Mucosa of gallbladder (tissue), 1 donor: ENCODE data around the gene POC1B. TPM values are rescaled to one million over a fixed set of nuclear protein-coding genes. Genes with fewer than 3 reads are reported as not detected.
A peak's percentile ranks its signal among the peaks of the same experiment; 100 is the strongest.

Source experiments
- DNase-seq: peaks from one replicate; pipeline ENCODE4 v3.0.0-alpha.2; 2020; ENCODE audit warnings: low spot score
- total RNA-seq: library from RNA; stranded (reverse); gene quantifications from one replicate; pipeline ENCODE4 v1.2.1, GENCODE V29; 2021
- donor health status: DM: no; HTN: no; CAD: no.

POC1B gene
- total RNA-seq = 26.8 TPM

DNA sequence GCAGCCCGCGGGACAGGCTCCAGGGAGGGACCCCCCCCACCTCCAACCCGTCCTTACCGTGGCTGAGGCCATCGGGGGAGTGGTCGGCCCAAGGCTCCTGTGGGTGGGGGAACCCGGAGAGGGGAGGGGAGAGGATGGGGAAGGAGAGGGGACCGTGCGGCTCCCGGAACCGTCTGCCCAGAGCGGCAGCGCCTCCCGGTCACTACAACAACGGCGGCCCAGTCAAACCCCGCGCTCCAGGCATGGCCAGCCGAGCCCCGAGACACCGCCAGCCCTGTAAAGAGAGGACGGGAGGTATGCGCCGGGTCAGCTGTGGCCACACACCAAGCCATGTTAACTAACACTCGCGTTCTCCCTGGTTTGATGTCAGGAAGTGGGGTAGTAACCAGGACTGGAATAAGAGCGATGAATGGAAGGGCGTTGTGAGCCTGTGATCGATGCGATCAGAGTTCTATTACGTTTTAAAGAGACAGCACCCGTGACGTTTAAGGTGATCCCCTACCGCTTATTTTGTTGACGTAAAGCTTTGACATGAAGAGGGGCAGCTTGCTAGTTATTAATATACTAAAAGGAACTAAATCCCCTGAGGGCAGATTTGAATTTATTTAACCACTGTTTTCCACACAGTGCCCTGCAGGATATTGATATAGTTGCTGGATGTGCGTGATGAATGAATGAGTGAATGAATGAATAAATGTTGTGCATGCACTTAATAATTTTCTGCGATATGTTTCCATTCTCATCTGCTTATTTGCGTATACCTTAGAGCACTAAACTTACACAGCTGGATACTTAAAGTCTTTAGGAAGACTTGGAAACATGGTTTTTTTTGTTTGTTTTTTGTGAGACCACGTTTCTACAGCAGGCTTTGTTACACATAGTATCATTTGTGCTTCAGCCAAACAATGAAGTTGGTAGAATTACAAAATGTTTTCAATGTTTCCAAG, at the start of gene POC1B:
TSS of gene POC1B (minus strand) at position 224 of the 947 bp plus-strand sequence. CDS start at position 72, 152 bp downstream.
- peak; percentile 79 for DNase-seq

DNA sequence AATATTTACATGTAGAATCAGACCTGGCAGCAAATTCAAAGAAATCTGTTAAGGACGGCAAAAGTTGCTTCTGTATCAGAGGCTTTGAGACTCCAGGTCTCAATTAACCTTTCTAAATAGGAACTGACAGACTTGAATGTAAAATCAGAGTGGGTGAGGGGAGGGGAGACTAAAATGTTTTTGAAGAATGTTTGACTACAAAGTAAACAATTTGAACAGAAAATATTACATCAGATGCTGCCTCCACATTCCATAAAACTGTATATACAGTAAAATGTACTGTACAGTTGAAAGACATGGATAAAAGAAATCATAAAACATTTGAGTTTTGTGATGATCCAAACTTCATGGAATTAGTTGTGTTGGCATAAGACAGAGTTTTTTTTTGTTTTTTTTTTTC, 49.5 kb upstream of the POC1B start:
- DNase-seq = no peak

DNA sequence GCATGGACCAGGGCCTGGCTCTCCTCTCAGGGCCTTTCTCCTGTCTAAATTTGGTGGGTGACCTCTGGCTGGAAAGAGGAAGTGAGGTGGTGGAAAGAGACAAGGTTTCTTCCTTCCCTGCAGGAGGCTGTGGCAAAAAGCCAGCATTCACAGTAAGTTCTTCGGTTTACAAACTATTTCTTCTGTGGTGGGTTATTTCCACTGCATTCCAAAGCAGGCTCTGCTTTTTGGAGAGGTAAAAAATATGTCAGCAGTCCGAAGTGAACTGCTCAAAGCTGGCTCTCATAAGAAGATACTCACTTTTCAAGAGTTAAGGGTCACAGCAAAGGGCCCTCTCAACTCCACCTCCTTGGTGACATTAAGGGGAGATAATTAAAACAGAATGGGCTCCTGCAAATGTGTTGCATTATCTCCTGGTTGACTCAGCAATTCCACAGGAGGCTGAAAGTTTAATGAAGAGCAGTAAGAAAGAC, 48.9 kb upstream of the POC1B start:
- no peak for DNase-seq

DNA sequence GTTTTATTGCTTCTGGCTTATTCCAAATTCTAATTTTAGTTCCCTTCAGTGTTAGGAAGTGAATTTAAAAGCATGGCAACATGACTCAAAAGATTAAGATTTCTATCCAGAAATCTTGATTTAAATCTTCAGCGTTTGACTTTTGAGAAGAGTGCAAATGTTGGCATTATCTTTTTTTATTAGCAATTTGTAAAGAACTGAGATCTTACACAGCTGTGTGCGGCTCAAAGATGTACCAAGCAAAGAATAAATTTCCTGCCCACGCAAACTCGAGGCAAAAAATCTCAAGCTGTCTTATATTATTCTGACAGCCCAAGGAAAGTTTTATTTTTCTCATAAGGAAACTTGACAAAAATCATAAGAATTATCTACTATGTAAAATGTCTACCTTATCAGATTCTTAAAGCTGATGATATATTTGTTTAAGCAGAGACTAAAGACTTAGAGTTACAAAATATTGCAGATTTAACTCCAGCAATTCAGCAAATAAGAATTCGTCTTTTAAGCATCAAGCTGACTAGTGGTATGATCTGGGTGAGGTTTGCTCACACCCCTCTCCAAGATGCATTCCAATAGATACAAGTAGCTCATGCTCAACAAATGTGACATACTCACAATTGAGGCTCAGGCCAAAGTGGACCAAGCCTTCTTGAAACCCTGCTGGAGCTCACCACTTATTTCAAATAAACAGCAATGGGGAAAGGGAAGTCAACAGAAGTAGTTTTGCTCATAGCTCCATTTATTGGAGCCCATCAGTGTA, 47.4 kb upstream of the POC1B start:
- no peak for DNase-seq

DNA sequence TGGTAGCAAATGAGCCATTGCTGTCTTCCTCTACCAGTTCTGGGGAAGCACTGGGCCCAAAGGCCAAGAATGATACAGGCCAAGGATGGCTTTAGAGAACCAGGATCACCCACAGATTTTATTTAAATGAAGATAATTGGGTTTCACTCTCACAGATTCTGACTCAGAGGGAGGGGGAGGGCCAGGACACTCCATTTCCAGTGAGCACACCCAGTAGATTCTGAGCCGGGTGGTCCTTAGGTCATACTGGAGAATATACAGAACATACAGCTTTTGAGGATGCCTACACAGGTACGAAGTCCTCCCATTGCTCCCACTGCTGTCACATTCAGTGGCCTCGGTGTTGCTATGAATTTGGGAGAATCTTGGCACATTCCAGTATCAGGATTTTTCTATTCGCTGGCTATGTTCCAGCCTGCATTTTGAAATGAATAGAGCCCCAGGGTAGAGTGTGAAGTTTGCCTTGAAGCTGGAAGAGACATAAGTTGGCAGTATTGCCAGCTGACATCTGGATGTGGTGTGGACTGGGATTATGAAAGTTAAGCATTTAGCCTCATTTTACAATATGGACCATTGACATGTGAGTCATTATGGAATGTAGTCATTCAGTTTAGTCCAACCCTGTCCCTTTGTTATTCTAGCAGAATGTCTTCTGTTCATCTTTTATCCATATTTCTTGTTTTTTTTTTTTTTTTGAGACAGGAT, 45.8 kb upstream of the POC1B start:
- no peak for DNase-seq

DNA sequence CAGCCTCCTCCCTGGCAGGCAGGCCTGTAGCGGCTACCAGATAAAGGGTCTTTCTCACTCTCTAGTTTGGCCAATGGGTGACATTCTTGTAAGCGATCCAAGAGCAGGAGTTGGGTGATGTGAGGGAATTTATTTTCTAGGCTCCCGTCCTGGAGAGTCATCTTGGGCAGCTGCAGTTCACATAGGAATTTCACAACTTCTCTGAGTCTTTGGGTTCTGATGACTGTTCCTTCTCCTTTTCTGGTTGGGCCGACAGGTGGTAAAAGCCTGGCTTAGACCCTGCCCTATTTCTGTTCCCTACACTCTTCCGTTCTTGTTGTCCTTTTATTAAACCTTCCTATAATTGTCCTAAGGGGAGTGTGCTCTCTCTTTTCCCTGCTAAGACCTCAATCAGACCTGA, 42.6 kb upstream of the POC1B start:
- no peak for DNase-seq

DNA sequence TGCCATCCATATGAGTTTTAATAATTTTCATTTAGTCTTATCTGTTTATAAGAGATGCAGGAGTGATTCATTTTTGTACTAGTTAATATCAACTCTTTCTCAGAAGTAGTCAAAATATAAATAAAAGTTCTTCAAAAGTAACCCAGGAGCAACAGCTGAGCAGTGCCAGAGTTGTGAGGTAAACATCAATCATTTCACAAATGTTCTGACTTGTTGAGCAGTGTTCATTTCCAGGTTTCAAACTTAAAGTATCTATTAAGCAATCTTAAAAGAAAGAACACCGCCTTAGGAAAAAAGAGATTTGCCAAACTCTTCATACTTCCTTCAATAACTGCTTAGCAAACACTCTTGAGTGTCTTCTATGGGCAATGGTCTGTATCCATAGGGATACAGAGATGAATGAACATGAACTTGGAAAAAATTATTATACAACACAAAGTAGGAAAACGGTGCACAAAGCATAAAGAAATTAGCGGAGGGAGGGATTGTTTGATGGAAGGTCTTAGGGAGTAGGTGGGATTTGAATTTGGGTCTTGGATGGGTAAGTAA, 41.9 kb upstream of the POC1B start:
- no peak for DNase-seq

DNA sequence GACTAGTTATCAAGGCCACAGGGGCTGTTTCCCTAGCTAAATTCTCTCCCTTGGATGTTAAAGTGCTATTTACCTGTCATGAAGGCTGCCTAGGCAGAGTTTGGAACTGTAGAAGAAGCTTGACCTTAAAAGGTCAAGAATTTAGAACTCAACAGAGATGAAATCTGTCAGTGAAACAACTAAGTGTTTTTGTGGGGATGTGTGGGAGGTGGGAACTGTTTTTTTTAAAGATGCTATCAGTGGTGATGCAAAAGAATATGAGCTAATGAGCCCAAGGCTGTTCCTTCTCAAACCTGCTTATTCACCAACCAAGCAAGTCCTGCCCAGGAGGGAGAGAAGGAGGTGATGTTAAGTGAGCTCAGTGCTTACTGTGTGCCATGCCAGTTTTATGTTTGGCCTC, 40.8 kb upstream of the POC1B start:
- no peak for DNase-seq

DNA sequence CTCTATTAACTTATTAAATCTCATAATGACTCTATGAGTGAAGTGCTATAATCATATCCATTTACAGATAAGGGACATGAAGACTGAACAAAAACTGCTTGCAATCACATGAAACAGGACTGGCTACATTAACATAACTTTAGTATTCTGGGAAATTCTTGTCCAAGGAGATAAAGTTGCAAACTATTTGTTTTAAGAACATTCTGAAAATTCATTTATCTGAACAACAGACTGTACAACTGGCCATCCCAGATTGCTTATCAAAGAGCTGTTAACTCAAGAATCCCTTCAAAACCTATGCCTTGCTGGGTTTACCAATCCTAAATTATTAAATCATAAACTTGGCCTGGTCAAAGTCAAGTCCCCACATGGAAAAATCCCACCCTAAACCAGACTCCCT, 39.2 kb upstream of the POC1B start:
- no peak for DNase-seq

DNA sequence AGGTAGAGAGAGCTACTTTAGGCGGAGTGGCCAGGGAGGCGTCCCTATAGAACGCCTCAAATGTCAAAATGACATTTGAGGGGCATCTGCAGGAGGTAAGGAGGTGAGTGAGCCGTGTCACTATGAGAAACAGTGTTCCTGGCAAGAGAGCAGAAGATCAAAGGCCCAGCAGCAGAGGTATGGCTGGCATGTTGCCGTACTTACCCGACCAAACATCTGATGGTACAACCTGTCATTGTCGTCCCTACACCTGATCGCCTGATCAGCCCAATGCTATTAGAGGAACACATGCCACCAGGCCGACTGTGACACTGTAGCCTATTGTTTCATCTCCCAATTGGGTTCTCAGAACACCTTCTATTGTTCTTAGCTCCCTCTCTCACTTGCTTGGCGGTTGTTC, 33.9 kb upstream of the POC1B start:
- DNase-seq = no peak

DNA sequence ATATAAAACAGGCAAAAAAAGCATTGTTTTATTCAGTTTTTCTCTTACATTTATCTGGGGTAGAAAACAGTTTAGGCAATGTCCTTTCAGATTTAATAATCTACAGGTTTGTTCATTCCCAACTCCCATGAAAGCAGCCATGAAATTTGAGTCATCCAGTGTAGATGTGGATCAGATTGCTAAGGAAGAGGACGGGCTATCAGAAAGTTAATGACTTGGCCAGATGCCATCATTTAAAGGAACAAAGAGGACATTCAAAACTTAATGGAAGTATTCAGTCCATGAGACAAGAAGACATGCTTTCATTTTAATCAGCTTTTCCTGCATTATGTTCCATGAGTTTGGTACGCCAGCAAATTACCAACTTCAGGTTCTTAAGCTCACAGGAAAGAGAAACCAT, 31.1 kb upstream of the POC1B start:
- DNase-seq = no peak

DNA sequence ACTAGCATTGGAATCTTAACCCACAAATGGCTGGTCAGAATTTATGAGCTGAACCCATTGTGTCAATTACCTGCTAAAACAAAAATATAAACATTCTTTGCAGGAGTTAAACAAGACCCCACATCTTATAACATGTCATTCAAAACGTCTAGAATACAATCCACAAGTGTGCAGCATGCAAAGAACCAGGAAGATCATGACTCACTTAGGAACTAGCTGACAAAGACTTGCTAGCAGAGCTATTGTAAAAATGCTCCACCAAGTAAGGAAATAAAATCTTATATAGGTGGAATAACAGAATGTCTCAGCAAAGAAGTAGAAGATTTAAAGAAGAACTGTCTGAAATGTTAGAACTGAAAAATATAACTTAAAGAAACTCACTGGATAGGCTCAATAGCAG, 26.5 kb upstream of the POC1B start:
- DNase-seq = no peak

DNA sequence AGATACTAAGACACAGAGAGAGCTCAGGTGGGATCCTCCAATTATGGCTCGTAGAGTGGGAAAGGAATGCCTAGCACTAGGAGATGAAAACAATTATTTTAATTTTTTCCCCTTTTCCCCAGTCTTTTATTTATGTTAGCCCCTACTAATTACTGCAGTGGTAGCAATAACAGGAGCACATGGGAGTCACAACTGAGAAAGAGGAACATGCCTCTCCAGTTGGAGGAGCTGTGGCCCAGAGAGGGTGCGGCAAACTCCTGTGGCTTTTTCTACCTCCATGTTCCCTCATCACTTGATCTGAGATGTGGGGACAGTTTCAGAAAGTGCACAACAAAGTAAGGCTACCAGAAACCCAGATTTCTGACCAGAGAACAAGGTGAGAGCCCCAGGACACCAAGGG, 25.9 kb upstream of the POC1B start:
- no peak for DNase-seq

DNA sequence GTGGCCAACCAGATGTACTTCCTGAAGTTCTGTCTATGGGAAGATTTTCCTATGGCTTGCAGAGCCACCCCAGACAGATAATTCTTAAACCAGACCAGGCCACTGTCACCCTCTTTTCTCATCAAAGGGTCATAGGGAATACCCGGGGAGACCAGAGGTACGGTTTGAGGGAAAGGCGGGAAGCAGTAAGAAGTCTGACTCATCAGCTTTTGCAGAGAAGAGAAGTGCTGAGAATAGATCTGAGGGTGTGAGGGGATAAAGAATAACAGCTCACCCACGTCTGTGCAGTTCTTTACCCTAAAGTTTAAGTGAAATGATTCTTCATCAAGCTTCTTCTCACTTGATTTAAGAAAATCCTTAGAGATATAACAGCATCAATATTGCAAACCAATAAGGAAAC, 21.3 kb upstream of the POC1B start:
- DNase-seq = no peak

DNA sequence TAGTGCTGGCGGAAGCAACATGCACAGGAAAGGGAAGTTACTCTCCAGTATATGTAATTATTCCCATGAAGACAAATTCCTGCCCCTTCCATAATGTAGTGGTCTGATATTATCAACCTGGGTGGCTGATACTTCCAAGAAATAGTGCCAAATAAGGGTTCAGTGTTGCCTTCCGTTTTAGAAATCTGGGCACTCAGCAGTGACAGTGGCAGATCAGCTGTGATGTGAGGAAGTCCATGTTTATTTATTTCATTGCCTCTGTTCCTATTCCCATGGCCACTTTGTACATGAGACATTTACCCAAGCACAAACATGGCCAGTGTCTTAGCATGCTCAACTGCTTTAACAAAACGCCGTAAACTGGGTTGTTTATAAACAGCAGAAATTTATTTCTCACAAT, 20.3 kb upstream of the POC1B start:
- no peak for DNase-seq

DNA sequence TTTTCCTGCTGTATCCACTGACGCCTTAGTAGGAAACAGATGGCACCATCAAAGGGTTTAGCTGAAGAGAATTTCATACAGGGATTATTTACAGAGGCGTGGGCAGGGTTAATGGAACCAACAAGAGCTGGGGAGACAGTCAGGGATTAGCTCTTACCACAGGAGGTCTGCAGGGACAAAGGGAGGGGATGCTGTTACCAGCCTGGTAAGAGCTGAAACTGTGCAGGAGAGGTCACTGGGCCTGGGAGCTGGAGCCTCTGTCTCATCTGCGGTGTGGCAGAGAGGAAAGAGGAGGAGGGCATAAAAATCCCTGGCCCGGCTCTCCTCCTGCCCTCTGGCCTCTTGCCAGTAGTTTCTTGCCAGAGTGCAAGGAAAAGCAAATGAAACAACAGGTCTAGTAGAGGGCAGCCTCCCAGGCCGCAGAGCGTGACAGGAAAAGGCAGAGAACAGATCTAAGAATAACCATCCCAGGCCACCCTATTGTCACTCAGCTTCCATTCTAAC, 18.9 kb upstream of the POC1B start:
- peak; percentile 52 for DNase-seq

DNA sequence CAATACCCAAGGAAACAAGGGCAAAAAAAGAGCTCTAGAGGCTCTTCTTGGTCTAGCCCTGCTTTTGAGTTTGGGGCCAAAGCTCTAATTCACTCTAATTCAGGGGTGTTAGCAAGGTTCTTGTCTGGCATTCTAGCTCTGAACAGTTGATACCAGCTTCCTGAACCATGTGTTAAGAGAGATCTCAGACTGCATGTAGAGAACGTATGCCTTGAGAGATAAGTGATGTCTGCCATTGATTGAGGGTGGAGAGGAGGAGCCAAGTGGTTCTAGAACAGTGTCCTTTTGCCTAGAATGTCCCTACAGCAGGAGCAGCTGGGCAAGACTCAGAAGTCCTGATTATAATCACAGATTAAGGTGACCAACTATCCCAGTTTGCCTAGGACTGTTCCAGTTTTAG, 18.2 kb upstream of the POC1B start:
- no peak for DNase-seq

DNA sequence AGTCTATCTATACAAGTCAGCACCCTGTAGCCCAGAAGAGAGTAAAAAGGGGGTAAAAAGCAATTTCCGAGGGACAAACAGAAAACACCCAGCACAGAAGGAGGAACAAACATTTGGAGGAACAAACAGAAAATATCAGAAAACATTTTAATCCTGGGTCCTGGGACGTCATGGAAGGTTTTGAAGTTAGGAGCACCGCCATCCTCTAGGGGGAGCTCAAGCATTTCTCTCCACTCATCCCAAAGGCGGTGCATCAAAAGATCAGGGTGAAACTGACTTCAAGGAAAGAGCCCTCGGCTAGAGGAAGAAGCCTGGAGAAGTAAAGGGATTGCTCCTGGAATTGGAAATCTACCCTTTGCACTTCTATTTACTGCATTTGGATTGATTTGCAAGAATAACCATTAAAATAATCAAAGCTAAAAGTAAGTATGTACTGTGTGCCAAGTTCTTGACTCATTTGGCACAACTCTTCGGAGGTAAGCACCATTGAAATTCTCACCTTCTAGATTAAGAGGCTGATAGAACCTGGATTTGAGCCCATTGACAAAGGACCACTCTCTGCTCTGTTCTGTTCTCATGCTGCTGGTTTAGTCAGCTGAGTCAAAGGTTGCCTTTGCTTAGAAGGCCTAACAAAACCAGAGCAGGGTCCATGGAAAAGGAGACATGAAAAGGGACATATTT, 17.2 kb upstream of the POC1B start:
- peak; percentile 83 for DNase-seq

DNA sequence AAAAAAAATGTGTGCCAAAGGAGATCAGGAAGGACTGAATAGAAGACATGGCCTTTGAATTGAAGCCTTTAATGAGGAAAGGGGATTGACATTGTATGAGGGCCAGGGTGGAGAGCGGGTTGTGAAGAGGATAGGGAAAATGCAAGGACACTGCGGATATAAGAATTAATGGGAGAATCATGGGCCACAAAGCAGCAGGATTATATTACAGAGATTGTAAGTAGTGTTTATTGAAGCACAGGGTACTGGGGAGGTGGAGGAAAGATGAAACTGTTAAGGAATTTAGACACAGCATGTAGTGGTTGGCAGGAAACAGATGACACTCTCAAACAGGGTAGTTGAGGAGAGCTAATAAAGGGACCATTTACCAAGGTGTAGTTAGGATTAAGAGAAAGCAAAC, 16.4 kb upstream of the POC1B start:
- no peak for DNase-seq

DNA sequence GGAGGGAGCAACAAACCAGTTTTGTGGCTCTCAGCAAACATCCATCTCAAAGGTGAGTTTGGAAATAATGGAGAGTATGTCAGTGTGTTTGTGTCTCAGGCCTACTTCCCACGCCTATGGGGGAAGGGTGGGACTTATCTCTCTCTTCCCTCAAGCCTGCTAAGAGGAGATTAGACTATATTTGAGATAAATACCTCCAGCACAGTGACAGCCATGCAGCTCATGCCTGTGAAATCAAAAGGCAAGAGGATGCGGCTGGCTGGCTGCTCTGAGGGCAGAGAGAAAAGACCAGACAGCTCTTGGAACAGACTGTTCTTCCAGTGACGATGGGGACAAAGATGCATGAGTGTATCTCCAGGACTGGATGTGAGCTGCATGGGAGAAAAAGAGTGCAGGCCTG, 14.7 kb upstream of the POC1B start:
- DNase-seq = no peak
